Neural progenitor cell (in vitro differentiated cells): ENCODE measurements around the gene WDR45. TPM values are rescaled to one million over a fixed set of nuclear protein-coding genes. Genes with fewer than 3 reads are reported as not detected.

Source experiments
- DNase-seq: peaks from one replicate; pipeline ENCODE4 v3.0.0-alpha.2; 2016; ENCODE audit warnings: low spot score
- H2AFZ ChIP-seq: fragments of 200-600 bp; sonication (generic); replicated peaks from 2 replicates; pipeline ENCODE4 v1.6.1; 2016; ENCODE audit warnings: antibody characterized with exemption
- H3F3A ChIP-seq: fragments of 200-600 bp; sonication (generic); 2 replicates; pipeline ENCODE4 v1.6.1; 2016; ENCODE audit warnings: antibody characterized with exemption, low read depth
- H3K27ac ChIP-seq: fragments of 200-600 bp; sonication (generic); 2 replicates; pipeline ENCODE4 v1.5.1; 2016; ENCODE audit warnings: mild to moderate bottlenecking
- H3K27me3 ChIP-seq: fragments of 200-600 bp; sonication (generic); 2 replicates; pipeline ENCODE4 v1.6.1; 2016; ENCODE audit warnings: mild to moderate bottlenecking, moderate library complexity
- H3K36me3 ChIP-seq: fragments of 200-600 bp; sonication (generic); 2 replicates; pipeline ENCODE4 v1.5.1; 2016
- H3K4me1 ChIP-seq: fragments of 200-600 bp; sonication (generic); 2 replicates; pipeline ENCODE4 v1.6.1; 2016; ENCODE audit warnings: mixed run types
- H3K4me2 ChIP-seq: fragments of 200-600 bp; sonication (generic); 2 replicates; pipeline ENCODE4 v1.6.1; 2016
- H3K4me3 ChIP-seq: fragments of 200-600 bp; sonication (generic); 2 replicates; pipeline ENCODE4 v1.5.1; 2016
- H3K79me2 ChIP-seq: fragments of 200-600 bp; sonication (generic); 2 replicates; pipeline ENCODE4 v1.6.1; 2016; ENCODE audit warnings: low read depth
- H3K9ac ChIP-seq: fragments of 200-600 bp; sonication (generic); 2 replicates; pipeline ENCODE4 v1.6.1; 2016
- H3K9me3 ChIP-seq: fragments of 200-600 bp; sonication (generic); 2 replicates; pipeline ENCODE4 v1.5.1; 2016; ENCODE audit warnings: low read depth
- H4K20me1 ChIP-seq: fragments of 200-600 bp; sonication (generic); 2 replicates; pipeline ENCODE4 v1.6.1; 2016; ENCODE audit warnings: low read depth
- H3K27ac Mint-ChIP-seq: 3 replicates; pipeline ENCODE4 v1.8.0; 2021; ENCODE audit warnings: mixed read lengths
- H3K27me3 Mint-ChIP-seq: 2 replicates; pipeline ENCODE4 v1.8.0; 2022; ENCODE audit warnings: low read depth, mild to moderate bottlenecking, inconsistent platforms, moderate library complexity, mixed read lengths; ENCODE audit not compliant: insufficient read depth
- H3K36me3 Mint-ChIP-seq: 3 replicates; pipeline ENCODE4 v1.8.0; 2021; ENCODE audit warnings: mixed read lengths
- H3K4me1 Mint-ChIP-seq: 3 replicates; pipeline ENCODE4 v1.8.0; 2021; ENCODE audit warnings: mixed read lengths
- H3K4me3 Mint-ChIP-seq: 3 replicates; pipeline ENCODE4 v1.8.0; 2021; ENCODE audit warnings: mild to moderate bottlenecking, moderate library complexity, mixed read lengths
- H3K9me3 Mint-ChIP-seq: 3 replicates; pipeline ENCODE4 v1.8.0; 2020; ENCODE audit warnings: mixed read lengths
- EZH2 ChIP-seq: fragments of 200-600 bp; sonication (generic); IDR thresholded peaks from 2 replicates; pipeline ENCODE4 v1.6.1; 2017; ENCODE audit warnings: antibody characterized with exemption, mild to moderate bottlenecking, moderate library complexity
- EZH2phosphoT487 ChIP-seq: fragments of 200-600 bp; sonication (generic); IDR thresholded peaks from 2 replicates; pipeline ENCODE4 v1.6.1; 2017; ENCODE audit warnings: antibody characterized with exemption
- total RNA-seq: library from RNA; depleted of rRNA; stranded (reverse); fragments of >200 nt; gene quantifications from 2 replicates; pipeline ENCODE4 v1.2.3, GENCODE V29; 2015; ENCODE audit warnings: low replicate concordance
- TF ChIP-seq, protein P1 (sequence below): fragments of 200-600 bp; sonication (generic); IDR thresholded peaks from 2 replicates; pipeline ENCODE4 v1.5.1; 2017; ENCODE audit warnings: antibody characterized with exemption, mild to moderate bottlenecking

WDR45 gene
- total RNA-seq, 1 donor from 2014 or later, result 19.7 TPM

DNA sequence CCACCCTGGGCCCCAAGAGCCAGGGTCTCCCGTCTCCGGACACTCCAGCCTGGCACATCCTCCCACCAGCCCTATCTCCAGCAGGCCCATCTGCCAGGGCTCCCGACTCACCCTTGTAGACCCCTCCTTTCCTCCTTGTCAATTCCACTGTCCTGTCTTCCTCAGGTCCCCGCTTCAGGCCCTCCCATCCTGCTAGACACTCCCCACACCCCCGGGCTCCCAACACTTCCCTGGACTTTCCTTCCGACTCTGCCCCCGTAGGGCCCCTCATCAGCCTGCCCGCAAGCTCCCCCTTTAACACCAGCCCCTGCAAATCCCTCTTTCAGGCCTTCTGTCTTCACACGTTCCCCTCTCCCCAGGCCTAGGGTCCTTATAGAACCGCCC lies 7.0 kb downstream of the WDR45 start:
- H3K27ac Mint-ChIP-seq, result peak overlapping the region; percentile 60
- Histone ChIP-seq H3F3A (no peaks in the 10 kb centered on the region), H3K79me2 (no peaks in the 10 kb centered on the region), H3K9me3 (no peaks in the 10 kb centered on the region), H3K27me3 (no peaks in the 10 kb centered on the region), H2AFZ (no peak overlapping the region), H3K4me2 (peak overlapping the region; percentile 88), H4K20me1 (no peaks in the 10 kb centered on the region), H3K27ac (no peak overlapping the region), H3K9ac (no peak overlapping the region), H3K4me3 (peak overlapping the region; percentile 78), H3K4me1 (no peaks in the 10 kb centered on the region), H3K36me3 (no peaks in the 10 kb centered on the region)
- H3K9me3 Mint-ChIP-seq, result peaks cover 23% of the 10 kb centered on the region
- TF ChIP-seq, protein P1, sequence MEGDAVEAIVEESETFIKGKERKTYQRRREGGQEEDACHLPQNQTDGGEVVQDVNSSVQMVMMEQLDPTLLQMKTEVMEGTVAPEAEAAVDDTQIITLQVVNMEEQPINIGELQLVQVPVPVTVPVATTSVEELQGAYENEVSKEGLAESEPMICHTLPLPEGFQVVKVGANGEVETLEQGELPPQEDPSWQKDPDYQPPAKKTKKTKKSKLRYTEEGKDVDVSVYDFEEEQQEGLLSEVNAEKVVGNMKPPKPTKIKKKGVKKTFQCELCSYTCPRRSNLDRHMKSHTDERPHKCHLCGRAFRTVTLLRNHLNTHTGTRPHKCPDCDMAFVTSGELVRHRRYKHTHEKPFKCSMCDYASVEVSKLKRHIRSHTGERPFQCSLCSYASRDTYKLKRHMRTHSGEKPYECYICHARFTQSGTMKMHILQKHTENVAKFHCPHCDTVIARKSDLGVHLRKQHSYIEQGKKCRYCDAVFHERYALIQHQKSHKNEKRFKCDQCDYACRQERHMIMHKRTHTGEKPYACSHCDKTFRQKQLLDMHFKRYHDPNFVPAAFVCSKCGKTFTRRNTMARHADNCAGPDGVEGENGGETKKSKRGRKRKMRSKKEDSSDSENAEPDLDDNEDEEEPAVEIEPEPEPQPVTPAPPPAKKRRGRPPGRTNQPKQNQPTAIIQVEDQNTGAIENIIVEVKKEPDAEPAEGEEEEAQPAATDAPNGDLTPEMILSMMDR, result no peak
- no peak for TF ChIP-seq EZH2
- TF ChIP-seq EZH2phosphoT487, result no peak
- no peaks in the 10 kb centered on the region for H3K36me3 Mint-ChIP-seq
- DNase-seq, result no peak
- peak overlapping the region; percentile 88 for H3K4me3 Mint-ChIP-seq
- H3K4me1 Mint-ChIP-seq, result peaks cover 8% of the 10 kb centered on the region
- peaks cover 11% of the 10 kb centered on the region for H3K27me3 Mint-ChIP-seq

DNA sequence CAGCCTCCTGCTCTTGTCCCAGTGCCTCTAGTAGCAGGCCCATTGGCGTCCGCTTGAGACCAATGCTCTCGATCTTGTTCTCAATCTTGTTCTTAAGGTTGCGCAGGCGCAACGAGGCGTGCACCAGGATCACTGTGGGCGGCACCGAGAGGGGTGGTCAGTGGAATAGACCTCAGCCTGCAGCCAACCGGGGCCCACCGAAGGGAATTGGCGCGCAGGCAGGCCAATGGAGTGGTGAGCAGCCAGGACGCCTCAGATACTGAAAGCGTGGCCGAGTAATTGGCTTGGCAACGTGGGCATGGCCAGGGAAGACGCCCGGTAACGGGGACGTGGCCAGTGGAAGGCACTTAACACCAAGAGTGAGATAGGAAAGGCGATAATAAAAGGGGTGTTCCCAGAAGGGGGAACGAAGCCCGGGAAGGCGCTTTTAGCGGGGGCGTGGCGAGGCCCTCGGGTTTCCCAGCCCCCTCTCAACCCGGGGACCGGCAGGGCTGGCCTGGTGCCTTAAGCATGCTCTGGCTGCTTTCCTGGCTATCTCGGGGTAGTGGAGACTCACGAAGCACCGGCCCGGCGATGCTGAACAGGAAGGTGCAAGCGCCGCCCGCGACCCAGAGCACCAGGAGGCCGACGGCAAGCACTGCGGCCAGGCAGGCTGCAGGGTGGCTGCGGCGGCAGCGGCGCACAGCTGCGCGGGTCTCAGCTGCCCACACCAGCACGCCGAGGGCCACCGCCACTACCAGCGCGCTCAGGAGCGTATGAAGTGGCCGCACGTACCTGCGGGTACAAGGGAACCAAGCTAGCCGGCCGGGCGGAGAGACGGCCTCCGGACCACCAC lies 7.6 kb downstream of the WDR45 start:
- Histone ChIP-seq H3K36me3 (no peaks in the 10 kb centered on the region), H2AFZ (no peak overlapping the region), H4K20me1 (no peaks in the 10 kb centered on the region), H3K27me3 (no peaks in the 10 kb centered on the region), H3K4me2 (peak overlapping the region; percentile 88), H3K4me3 (no peak overlapping the region), H3K79me2 (no peaks in the 10 kb centered on the region), H3K9ac (no peak overlapping the region), H3K4me1 (no peaks in the 10 kb centered on the region), H3F3A (no peaks in the 10 kb centered on the region), H3K9me3 (no peaks in the 10 kb centered on the region), H3K27ac (no peak overlapping the region)
- H3K27ac Mint-ChIP-seq, result no peak overlapping the region
- H3K4me3 Mint-ChIP-seq, result peak overlapping the region; percentile 88
- H3K9me3 Mint-ChIP-seq, result peaks cover 23% of the 10 kb centered on the region
- H3K36me3 Mint-ChIP-seq, result no peaks in the 10 kb centered on the region
- TF ChIP-seq, protein P1, result no peak
- TF ChIP-seq EZH2 (no peak), EZH2phosphoT487 (no peak)
- peaks cover 11% of the 10 kb centered on the region for H3K27me3 Mint-ChIP-seq
- H3K4me1 Mint-ChIP-seq, result peaks cover 8% of the 10 kb centered on the region
- DNase-seq, result no peak

DNA sequence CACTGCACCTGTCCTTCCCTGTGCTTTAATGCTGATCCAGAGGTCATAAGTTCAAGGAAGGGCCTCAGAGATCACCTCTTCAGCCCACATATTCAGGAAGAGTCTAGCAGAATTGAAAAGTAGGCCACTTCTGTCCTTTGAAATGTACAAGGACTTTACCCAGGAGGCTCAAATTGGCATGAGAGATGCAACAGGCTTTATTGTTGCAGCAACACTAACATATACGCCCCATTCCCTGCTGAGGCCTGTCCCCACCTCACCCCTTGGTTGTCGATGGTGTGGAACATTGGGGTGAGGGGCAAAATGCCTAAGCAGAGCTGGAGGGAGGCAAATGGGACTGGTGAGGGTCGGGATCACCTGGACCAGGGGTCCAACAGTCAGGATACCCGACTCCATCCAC lies 8.7 kb downstream of the WDR45 start:
- peaks cover 24% of the 10 kb centered on the region for H3K9me3 Mint-ChIP-seq
- Histone ChIP-seq H3K4me3 (no peak overlapping the region), H2AFZ (no peak overlapping the region), H3K4me1 (no peaks in the 10 kb centered on the region), H3K36me3 (no peaks in the 10 kb centered on the region), H4K20me1 (no peaks in the 10 kb centered on the region), H3F3A (no peaks in the 10 kb centered on the region), H3K27ac (no peak overlapping the region), H3K4me2 (no peak overlapping the region), H3K9ac (no peak overlapping the region), H3K27me3 (no peaks in the 10 kb centered on the region), H3K9me3 (no peaks in the 10 kb centered on the region), H3K79me2 (no peaks in the 10 kb centered on the region)
- TF ChIP-seq, protein P1, result no peak
- no peak for TF ChIP-seq EZH2phosphoT487
- no peak for TF ChIP-seq EZH2
- DNase-seq, result no peak
- no peak overlapping the region for H3K27ac Mint-ChIP-seq
- peaks cover 8% of the 10 kb centered on the region for H3K4me1 Mint-ChIP-seq
- no peaks in the 10 kb centered on the region for H3K36me3 Mint-ChIP-seq
- H3K4me3 Mint-ChIP-seq, result no peak overlapping the region
- H3K27me3 Mint-ChIP-seq, result peaks cover 11% of the 10 kb centered on the region
